ENCODE results near the gene ELOVL2. TPM values are rescaled to one million over a fixed set of nuclear protein-coding genes. Genes with fewer than 3 reads are reported as not detected.

Gene ELOVL2
- polyA plus RNA-seq, 1 donor (not counting 4 experiments of a cell fraction or from before 2014, with no cell fraction given): 0.05 TPM

DNA sequence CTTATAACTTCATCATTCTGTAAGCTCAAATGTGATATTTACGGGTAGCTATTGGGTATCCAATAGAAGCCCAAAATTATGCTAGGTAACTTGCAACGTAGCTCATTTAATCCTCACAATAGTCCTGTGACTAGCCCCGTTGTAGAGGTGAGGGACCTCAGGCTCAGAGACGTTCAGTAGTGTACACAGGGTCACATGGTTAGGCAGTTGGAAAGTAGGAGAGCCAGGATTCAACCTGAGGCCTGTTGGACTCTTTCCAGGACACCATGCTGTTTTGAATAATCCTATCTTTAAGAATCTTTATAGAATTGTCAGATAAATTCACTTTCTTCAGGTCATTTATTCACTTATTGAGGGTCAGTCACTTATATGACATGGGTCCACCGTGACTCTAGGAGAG is 9.2 kb upstream of the ELOVL2 start:
- no peak overlapping the region for H3K4me3 ChIP-seq (ENCODE audit: control insufficient read depth in 2 of 3, extremely low read depth in 1 of 3, insufficient read depth in 2 of 3, low read depth in 1 of 3, low read length in 3 of 3)
- H3K27me3 ChIP-seq (ENCODE audit: control insufficient read depth, extremely low read depth, insufficient read depth, low read length): no peaks in the 10 kb centered on the region
- no peaks in the 10 kb centered on the region for H3K79me2 ChIP-seq (ENCODE audit: control insufficient read depth, insufficient read depth, low read length)
- H3K36me3 ChIP-seq (ENCODE audit: control insufficient read depth in 2 of 2, extremely low read depth in 1 of 2, insufficient read depth in 2 of 2, low read length in 2 of 2): no peaks in the 10 kb centered on the region
- H3K9me1 ChIP-seq (ENCODE audit: control insufficient read depth, extremely low read depth, insufficient read depth, low read length): no peaks in the 10 kb centered on the region
- FAIRE-seq (no peak), DNase-seq (ENCODE audit: low read depth, low spot score) (no peak)
- TF ChIP-seq, protein P1, sequence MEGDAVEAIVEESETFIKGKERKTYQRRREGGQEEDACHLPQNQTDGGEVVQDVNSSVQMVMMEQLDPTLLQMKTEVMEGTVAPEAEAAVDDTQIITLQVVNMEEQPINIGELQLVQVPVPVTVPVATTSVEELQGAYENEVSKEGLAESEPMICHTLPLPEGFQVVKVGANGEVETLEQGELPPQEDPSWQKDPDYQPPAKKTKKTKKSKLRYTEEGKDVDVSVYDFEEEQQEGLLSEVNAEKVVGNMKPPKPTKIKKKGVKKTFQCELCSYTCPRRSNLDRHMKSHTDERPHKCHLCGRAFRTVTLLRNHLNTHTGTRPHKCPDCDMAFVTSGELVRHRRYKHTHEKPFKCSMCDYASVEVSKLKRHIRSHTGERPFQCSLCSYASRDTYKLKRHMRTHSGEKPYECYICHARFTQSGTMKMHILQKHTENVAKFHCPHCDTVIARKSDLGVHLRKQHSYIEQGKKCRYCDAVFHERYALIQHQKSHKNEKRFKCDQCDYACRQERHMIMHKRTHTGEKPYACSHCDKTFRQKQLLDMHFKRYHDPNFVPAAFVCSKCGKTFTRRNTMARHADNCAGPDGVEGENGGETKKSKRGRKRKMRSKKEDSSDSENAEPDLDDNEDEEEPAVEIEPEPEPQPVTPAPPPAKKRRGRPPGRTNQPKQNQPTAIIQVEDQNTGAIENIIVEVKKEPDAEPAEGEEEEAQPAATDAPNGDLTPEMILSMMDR (optimal IDR thresholded peaks at IDR 0.05 in 1 of 3, IDR thresholded peaks at IDR 0.05 in 1 of 3, conservative IDR thresholded peaks at IDR 0.05 in 1 of 3; ENCODE audit: extremely low read depth in 1 of 3, insufficient read depth in 2 of 3, low read length in 3 of 3): no peak
- TF ChIP-seq EZH2 (IDR thresholded peaks at IDR 0.05; ENCODE audit: low read length): no peak
- no peaks in the 10 kb centered on the region for H3K4me1 ChIP-seq (ENCODE audit: control insufficient read depth, extremely low read depth, insufficient read depth, low read length)
- no peak overlapping the region for H3K27ac ChIP-seq (ENCODE audit: control insufficient read depth, insufficient read depth, low read length)
- dilution Hi-C loops (cut with MboI; ENCODE audit: extremely low pct_ligation_motif_present, low sequenced_read_pairs): loop anchor here (25.0 kb wide), 1 partner anchor 91 kb away; no protein-coding TSS in a partner anchor
- no peaks in the 10 kb centered on the region for H4K20me1 ChIP-seq (ENCODE audit: control insufficient read depth, extremely low read depth, insufficient read depth, low read length)
- H3K9me3 ChIP-seq (ENCODE audit: control insufficient read depth, low read depth, low read length): no peaks in the 10 kb centered on the region
- H3K4me2 ChIP-seq (ENCODE audit: control insufficient read depth, extremely low read depth, insufficient read depth, low read depth, low read length): no peak overlapping the region
- no peak overlapping the region for H2AFZ ChIP-seq (ENCODE audit: control insufficient read depth, low read length)
- H3K9ac ChIP-seq (ENCODE audit: control insufficient read depth, extremely low read depth, insufficient read depth, low read length): no peak overlapping the region

DNA sequence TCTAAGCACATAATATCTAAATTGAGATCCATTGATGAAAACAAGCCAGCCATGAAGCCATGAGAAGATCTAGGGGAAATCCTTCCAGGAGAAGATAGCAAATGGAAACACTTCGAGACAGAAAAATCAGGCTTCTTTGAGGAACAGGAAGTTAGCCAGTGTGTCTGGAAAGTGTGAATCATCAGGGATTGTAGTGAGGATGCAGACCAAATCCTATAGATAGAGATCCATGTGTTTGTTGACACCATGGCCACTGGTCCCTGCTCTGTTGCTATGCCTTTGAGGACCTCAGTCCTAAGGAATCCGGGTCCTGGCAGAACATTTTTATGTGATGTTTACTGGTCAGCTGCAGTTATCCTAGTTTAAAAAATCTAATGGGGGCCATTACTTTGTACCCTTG is 6.6 kb upstream of the ELOVL2 start:
- DNase-seq (ENCODE audit: low read depth, low spot score) (no peak), FAIRE-seq (no peak)
- H3K27me3 ChIP-seq (ENCODE audit: control insufficient read depth, extremely low read depth, insufficient read depth, low read length): peaks cover 2% of the 10 kb centered on the region
- H4K20me1 ChIP-seq (ENCODE audit: control insufficient read depth, extremely low read depth, insufficient read depth, low read length): no peaks in the 10 kb centered on the region
- no peak overlapping the region for H3K4me2 ChIP-seq (ENCODE audit: control insufficient read depth, extremely low read depth, insufficient read depth, low read depth, low read length)
- H3K4me1 ChIP-seq (ENCODE audit: control insufficient read depth, extremely low read depth, insufficient read depth, low read length): no peaks in the 10 kb centered on the region
- TF ChIP-seq, protein P1 (optimal IDR thresholded peaks at IDR 0.05 in 1 of 3, IDR thresholded peaks at IDR 0.05 in 1 of 3, conservative IDR thresholded peaks at IDR 0.05 in 1 of 3; ENCODE audit: extremely low read depth in 1 of 3, insufficient read depth in 2 of 3, low read length in 3 of 3): no peak
- TF ChIP-seq EZH2 (IDR thresholded peaks at IDR 0.05; ENCODE audit: low read length): no peak
- H3K27ac ChIP-seq (ENCODE audit: control insufficient read depth, insufficient read depth, low read length): no peak overlapping the region
- H3K4me3 ChIP-seq (ENCODE audit: control insufficient read depth in 2 of 3, extremely low read depth in 1 of 3, insufficient read depth in 2 of 3, low read depth in 1 of 3, low read length in 3 of 3): no peak overlapping the region
- H3K9me1 ChIP-seq (ENCODE audit: control insufficient read depth, extremely low read depth, insufficient read depth, low read length): no peaks in the 10 kb centered on the region
- no peaks in the 10 kb centered on the region for H3K79me2 ChIP-seq (ENCODE audit: control insufficient read depth, insufficient read depth, low read length)
- no peak overlapping the region for H2AFZ ChIP-seq (ENCODE audit: control insufficient read depth, low read length)
- dilution Hi-C loops (cut with MboI; ENCODE audit: extremely low pct_ligation_motif_present, low sequenced_read_pairs): loop anchor here (25.0 kb wide), 1 partner anchor 88 kb away; no protein-coding TSS in a partner anchor
- H3K36me3 ChIP-seq (ENCODE audit: control insufficient read depth in 2 of 2, extremely low read depth in 1 of 2, insufficient read depth in 2 of 2, low read length in 2 of 2): no peaks in the 10 kb centered on the region
- H3K9me3 ChIP-seq (ENCODE audit: control insufficient read depth, low read depth, low read length): no peaks in the 10 kb centered on the region
- H3K9ac ChIP-seq (ENCODE audit: control insufficient read depth, extremely low read depth, insufficient read depth, low read length): no peak overlapping the region
